ENCODE data around the gene BCR. TPM values are rescaled to one million over a fixed set of nuclear protein-coding genes. Genes with fewer than 3 reads are reported as not detected.
A peak's percentile ranks its signal among the peaks of the same experiment; 100 is the strongest.

The BCR gene
- total RNA-seq, 1 donor from 2014 or later: 92.6 TPM

- Mint-ChIP-seq H3K4me3 (ENCODE audit: unreplicated experiment) (peak overlapping the region; percentile 86), H3K27me3 (ENCODE audit: unreplicated experiment) (peaks cover 11% of the 10 kb centered on the region), H3K36me3 (ENCODE audit: low read depth, unreplicated experiment) (peaks cover 17% of the 10 kb centered on the region), H3K4me1 (ENCODE audit: unreplicated experiment) (peaks cover 42% of the 10 kb centered on the region), H3K27ac (ENCODE audit: unreplicated experiment) (peak overlapping the region; percentile 72), H3K9me3 (ENCODE audit: unreplicated experiment) (peaks cover 13% of the 10 kb centered on the region)
- no peak for TF ChIP-seq CTCF (IDR thresholded peaks at IDR 0.05; ENCODE audit: unreplicated experiment)
- DNase-seq (ENCODE audit: low spot score): no peak
Observed at GRCh38 chr22:23179381-23180299, 669 bp upstream of the BCR start.

GRCh38 chr22:23180893-23181720 is 798 bp downstream of the BCR start:
- Mint-ChIP-seq H3K4me3 (ENCODE audit: unreplicated experiment) (peak overlapping the region; percentile 93), H3K4me1 (ENCODE audit: unreplicated experiment) (peaks cover 49% of the 10 kb centered on the region), H3K36me3 (ENCODE audit: low read depth, unreplicated experiment) (peaks cover 13% of the 10 kb centered on the region), H3K27ac (ENCODE audit: unreplicated experiment) (no peak overlapping the region), H3K27me3 (ENCODE audit: unreplicated experiment) (peaks cover 11% of the 10 kb centered on the region), H3K9me3 (ENCODE audit: unreplicated experiment) (peaks cover 8% of the 10 kb centered on the region)
- TF ChIP-seq CTCF (IDR thresholded peaks at IDR 0.05; ENCODE audit: unreplicated experiment): no peak
- DNase-seq (ENCODE audit: low spot score): no peak

GRCh38 chr22:23181721-23182308 is 1.5 kb downstream of the BCR start:
- Mint-ChIP-seq H3K4me1 (ENCODE audit: unreplicated experiment) (peaks cover 52% of the 10 kb centered on the region), H3K4me3 (ENCODE audit: unreplicated experiment) (peak overlapping the region; percentile 93), H3K9me3 (ENCODE audit: unreplicated experiment) (peaks cover 5% of the 10 kb centered on the region), H3K36me3 (ENCODE audit: low read depth, unreplicated experiment) (peaks cover 8% of the 10 kb centered on the region), H3K27me3 (ENCODE audit: unreplicated experiment) (peaks cover 11% of the 10 kb centered on the region), H3K27ac (ENCODE audit: unreplicated experiment) (peak overlapping the region; percentile 74)
- DNase-seq (ENCODE audit: low spot score): no peak
- TF ChIP-seq CTCF (IDR thresholded peaks at IDR 0.05; ENCODE audit: unreplicated experiment): no peak

- H3K27me3 Mint-ChIP-seq (ENCODE audit: unreplicated experiment): peaks cover 9% of the 10 kb centered on the region
- peak overlapping the region; percentile 74 for H3K27ac Mint-ChIP-seq (ENCODE audit: unreplicated experiment)
- peaks cover 4% of the 10 kb centered on the region for H3K36me3 Mint-ChIP-seq (ENCODE audit: low read depth, unreplicated experiment)
- H3K9me3 Mint-ChIP-seq (ENCODE audit: unreplicated experiment): no peaks in the 10 kb centered on the region
- no peak for TF ChIP-seq CTCF (IDR thresholded peaks at IDR 0.05; ENCODE audit: unreplicated experiment)
- H3K4me3 Mint-ChIP-seq (ENCODE audit: unreplicated experiment): peak overlapping the region; percentile 93
- peaks cover 59% of the 10 kb centered on the region for H3K4me1 Mint-ChIP-seq (ENCODE audit: unreplicated experiment)
- DNase-seq (ENCODE audit: low spot score): no peak
Observed at GRCh38 chr22:23182309-23183060, 2.2 kb downstream of the BCR start.

Measured in endothelial cell (in vitro differentiated cells).